Gastroesophageal sphincter (tissue), 4 donors: Measurements from ENCODE around the gene ATP2A3. TPM values are rescaled to one million over a fixed set of nuclear protein-coding genes. Genes with fewer than 3 reads are reported as not detected.
"Not testable (repeated sequence)": the region's sequence is repeated elsewhere in the genome, so short reads cannot be mapped to it uniquely, and the experiment has no call there.

Source experiments
- ATAC-seq: fragments of 150-250 bp; one replicate; pipeline ENCODE4 v1.9.1; 2016; ENCODE audit warnings: mild to moderate bottlenecking, moderate library complexity
- H3K27ac ChIP-seq, 4 donors: fragments of 200-600 bp; sonication (generic) in 3 of 4; 1 replicate in 3 of 4; 2 replicates in 1 of 4; pipeline ENCODE4 v1.5.1; 2016 to 2019
- H3K27me3 ChIP-seq: fragments of 200-600 bp; sonication (generic); one replicate; pipeline ENCODE4 v1.5.1; 2019
- H3K36me3 ChIP-seq, 2 donors: fragments of 200-600 bp; sonication (generic); one replicate each; pipeline ENCODE4 v1.5.1; 2019; ENCODE audit warnings: control low read depth in 1 of 2
- H3K4me1 ChIP-seq, 3 donors: fragments of 200-600 bp; sonication (generic); 1 replicate in 2 of 3; 2 replicates in 1 of 3; pipeline ENCODE4 v1.5.1; 2016 to 2019; ENCODE audit warnings: control low read depth in 2 of 3
- H3K4me3 ChIP-seq, 2 donors: fragments of 200-600 bp; sonication (generic); one replicate each; pipeline ENCODE4 v1.5.1; 2019; ENCODE audit warnings: mild to moderate bottlenecking in 1 of 2, moderate library complexity in 1 of 2
- H3K9me3 ChIP-seq, 3 donors: fragments of 200-600 bp; sonication (generic); one replicate each; pipeline ENCODE4 v1.5.1; 2017 to 2019; ENCODE audit warnings: control low read depth in 2 of 3
- EP300 ChIP-seq: sonication (generic); formaldehyde crosslinking; IDR thresholded peaks from one replicate; pipeline ENCODE4 v1.6.1; 2017; ENCODE audit warnings: antibody characterized with exemption, mild to moderate bottlenecking
- POLR2A ChIP-seq, 2 donors: fragments of 450-650 bp; IDR thresholded peaks; one replicate each; pipeline ENCODE4 v1.6.1; 2017; ENCODE audit warnings: antibody characterized with exemption in 2 of 2, mild to moderate bottlenecking in 2 of 2, moderate library complexity in 1 of 2
- POLR2AphosphoS5 ChIP-seq: sonication (generic); formaldehyde crosslinking; IDR thresholded peaks from one replicate; pipeline ENCODE4 v1.6.1; 2017; ENCODE audit warnings: antibody characterized with exemption
- WGBS, 2 donors: methylation state at CpG; one replicate each; pipeline ENCODE4 v1.1.5; 2018; ENCODE audit warnings: low coverage in 1 of 2; 5-methylcytosine and 5-hydroxymethylcytosine counted together
- total RNA-seq, 4 donors: library from RNA; depleted of rRNA; stranded (reverse); fragments of >200 nt; gene quantifications; one replicate each; pipeline ENCODE4 v1.1.0, GENCODE V29; 2016
- TF ChIP-seq, protein P1 (sequence below), 4 experiments: fragments of 200-600 bp in 2 of 4; fragments of 450-650 bp in 2 of 4; sonication (generic) in 1 of 4; IDR thresholded peaks; one replicate each; pipeline ENCODE4 v1.5.1; 2017 to 2019; ENCODE audit warnings: antibody characterized with exemption in 4 of 4, mild to moderate bottlenecking in 2 of 4, moderate library complexity in 2 of 4

Gene ATP2A3
- total RNA-seq, 4 donors from 2014 or later: 5.9 to 35.9 (median 18.1) TPM

- TF ChIP-seq EP300: no peak
- TF ChIP-seq POLR2A (IDR thresholded peaks at IDR 0.05): no peak
- TF ChIP-seq POLR2AphosphoS5: no peak
- TF ChIP-seq, protein P1, sequence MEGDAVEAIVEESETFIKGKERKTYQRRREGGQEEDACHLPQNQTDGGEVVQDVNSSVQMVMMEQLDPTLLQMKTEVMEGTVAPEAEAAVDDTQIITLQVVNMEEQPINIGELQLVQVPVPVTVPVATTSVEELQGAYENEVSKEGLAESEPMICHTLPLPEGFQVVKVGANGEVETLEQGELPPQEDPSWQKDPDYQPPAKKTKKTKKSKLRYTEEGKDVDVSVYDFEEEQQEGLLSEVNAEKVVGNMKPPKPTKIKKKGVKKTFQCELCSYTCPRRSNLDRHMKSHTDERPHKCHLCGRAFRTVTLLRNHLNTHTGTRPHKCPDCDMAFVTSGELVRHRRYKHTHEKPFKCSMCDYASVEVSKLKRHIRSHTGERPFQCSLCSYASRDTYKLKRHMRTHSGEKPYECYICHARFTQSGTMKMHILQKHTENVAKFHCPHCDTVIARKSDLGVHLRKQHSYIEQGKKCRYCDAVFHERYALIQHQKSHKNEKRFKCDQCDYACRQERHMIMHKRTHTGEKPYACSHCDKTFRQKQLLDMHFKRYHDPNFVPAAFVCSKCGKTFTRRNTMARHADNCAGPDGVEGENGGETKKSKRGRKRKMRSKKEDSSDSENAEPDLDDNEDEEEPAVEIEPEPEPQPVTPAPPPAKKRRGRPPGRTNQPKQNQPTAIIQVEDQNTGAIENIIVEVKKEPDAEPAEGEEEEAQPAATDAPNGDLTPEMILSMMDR (IDR thresholded peaks at IDR 0.05): no peak
- WGBS, 2 donors: 36 to 43% methylated on average over 1 of the region's 1 CpG
- Histone ChIP-seq H3K4me3 (no peak overlapping the region), H3K36me3 (no peaks in the 10 kb centered on the region), H3K27me3 (peaks cover 16% of the 10 kb centered on the region), H3K9me3 (peaks cover 0 to 7% (median 0%) of the 10 kb centered on the region in 3 donors), H3K27ac (no peak overlapping the region), H3K4me1 (no peaks in the 10 kb centered on the region)
- no peak for ATAC-seq
Observed at GRCh38 chr17:3995067-3995466, 30.8 kb upstream of the ATP2A3 start.

- TF ChIP-seq POLR2AphosphoS5 (no peak), POLR2A (IDR thresholded peaks at IDR 0.05) (no peak), EP300 (no peak)
- TF ChIP-seq, protein P1 (IDR thresholded peaks at IDR 0.05): no peak
- peaks cover 0 to 4% (median 0%) of the 10 kb centered on the region in 3 donors for H3K4me1 ChIP-seq
- no peak overlapping the region for H3K4me3 ChIP-seq
- no peak for ATAC-seq
- WGBS, 2 donors: 50 to 80% methylated on average over 1 of the region's 1 CpG
- H3K27ac ChIP-seq: no peak overlapping the region
- H3K36me3 ChIP-seq: no peaks in the 10 kb centered on the region
- peaks cover 0 to 7% (median 0%) of the 10 kb centered on the region in 3 donors for H3K9me3 ChIP-seq
- peaks cover 10% of the 10 kb centered on the region for H3K27me3 ChIP-seq
Observed at GRCh38 chr17:3994221-3994576, 30.0 kb upstream of the ATP2A3 start.

- WGBS, 2 donors: 60 to 61% methylated on average over 2 to 7 of the region's 8 CpGs
- peaks cover 0 to 9% (median 0%) of the 10 kb centered on the region in 3 donors for H3K4me1 ChIP-seq
- peaks cover 0 to 7% (median 0%) of the 10 kb centered on the region in 3 donors for H3K9me3 ChIP-seq
- H3K36me3 ChIP-seq: no peaks in the 10 kb centered on the region
- peaks cover 9% of the 10 kb centered on the region for H3K27me3 ChIP-seq
- ATAC-seq: no peak
- H3K27ac ChIP-seq: no peak overlapping the region
- TF ChIP-seq POLR2AphosphoS5 (no peak), EP300 (no peak), POLR2A (IDR thresholded peaks at IDR 0.05) (no peak)
- TF ChIP-seq, protein P1 (IDR thresholded peaks at IDR 0.05): no peak
- no peak overlapping the region for H3K4me3 ChIP-seq
Observed at GRCh38 chr17:3993493-3994220, 29.4 kb upstream of the ATP2A3 start.

DNA sequence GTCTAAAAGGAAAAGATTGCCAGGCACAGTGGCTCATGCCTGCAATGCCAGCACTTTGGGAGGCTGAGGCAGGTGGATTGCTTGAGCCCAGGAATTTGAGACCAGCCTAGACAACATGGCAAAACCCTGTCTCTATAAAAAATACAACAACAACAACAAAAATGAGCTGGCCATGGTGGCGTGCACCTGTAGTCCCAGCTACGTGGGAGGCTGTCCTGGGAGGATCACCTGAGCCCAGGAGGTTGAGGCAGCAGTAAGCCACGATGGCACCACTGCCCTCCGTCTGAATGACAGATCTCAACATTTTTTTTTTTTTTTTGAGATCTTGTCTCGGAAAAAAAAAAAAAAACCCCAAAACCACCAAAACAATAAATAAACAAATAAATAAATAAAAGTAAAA is 28.1 kb upstream of the ATP2A3 start:
- Histone ChIP-seq H3K9me3 (peaks cover 0 to 7% (median 0%) of the 10 kb centered on the region in 3 donors), H3K36me3 (no peaks in the 10 kb centered on the region), H3K27ac (no peak overlapping the region), H3K27me3 (no peaks in the 10 kb centered on the region), H3K4me1 (peaks cover 0 to 13% (median 0%) of the 10 kb centered on the region in 3 donors), H3K4me3 (no peak overlapping the region)
- 78 to 100% methylated on average over 2 to 4 of the region's 5 CpGs for WGBS, 2 donors
- ATAC-seq: no peak
- TF ChIP-seq POLR2A (IDR thresholded peaks at IDR 0.05) (no peak), POLR2AphosphoS5 (no peak), EP300 (no peak)
- TF ChIP-seq, protein P1 (IDR thresholded peaks at IDR 0.05): no peak

DNA sequence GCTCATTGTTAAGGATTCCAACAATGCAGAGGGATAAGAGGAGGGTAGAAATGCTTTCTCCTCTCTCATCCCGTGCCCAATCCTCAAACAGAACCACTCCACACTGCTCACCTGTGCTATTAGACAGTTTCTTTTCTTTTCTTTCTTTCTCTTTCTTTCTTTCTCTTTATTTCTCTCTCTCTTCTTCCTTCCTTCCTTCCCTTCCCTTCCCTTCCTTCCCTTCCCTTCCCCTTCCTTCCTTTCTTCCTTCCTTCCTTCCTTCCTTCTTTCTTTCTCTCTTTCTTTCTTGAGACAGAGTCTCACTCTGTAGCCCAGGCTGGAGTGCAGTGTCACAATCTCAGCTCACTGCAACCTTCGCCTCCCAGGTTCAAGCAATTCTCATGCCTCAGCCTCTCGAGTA is 27.5 kb upstream of the ATP2A3 start:
- H3K27ac ChIP-seq, H3K9me3 ChIP-seq, H3K27me3 ChIP-seq, H3K36me3 ChIP-seq, ATAC-seq, H3K4me3 ChIP-seq: not testable (repeated sequence)
- peaks cover 0 to 16% (median 0%) of the 10 kb centered on the region in 3 donors for H3K4me1 ChIP-seq
- 63 to 88% methylated on average over 2 to 3 of the region's 3 CpGs for WGBS, 2 donors
